ENCODE results near the gene RNF13.
"Not testable (repeated sequence)": the region's sequence is repeated elsewhere in the genome, so short reads cannot be mapped to it uniquely, and the experiment has no call there.

The RNF13 gene

DNA sequence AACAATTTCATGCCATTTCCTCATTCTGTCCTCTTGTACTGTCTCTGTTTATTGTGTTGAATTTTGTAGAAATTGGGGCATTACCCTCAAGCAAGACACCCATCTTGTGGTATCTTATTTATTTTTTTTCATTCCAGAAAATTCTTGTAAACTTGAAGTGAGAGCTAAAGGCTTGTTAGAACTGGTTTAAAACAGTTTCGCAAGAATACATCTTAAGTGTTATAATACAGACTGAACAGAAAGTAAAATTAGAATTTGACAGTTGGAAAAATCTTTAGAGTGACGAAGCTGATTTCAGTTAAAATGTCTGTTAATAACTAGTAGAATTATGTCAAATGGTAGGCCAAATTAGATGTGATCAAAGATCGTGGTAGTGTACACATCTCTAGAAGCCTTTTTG lies 26.9 kb downstream of the RNF13 start:
- no peak for DNase-seq (ENCODE audit: low read depth in 2 of 2)

DNA sequence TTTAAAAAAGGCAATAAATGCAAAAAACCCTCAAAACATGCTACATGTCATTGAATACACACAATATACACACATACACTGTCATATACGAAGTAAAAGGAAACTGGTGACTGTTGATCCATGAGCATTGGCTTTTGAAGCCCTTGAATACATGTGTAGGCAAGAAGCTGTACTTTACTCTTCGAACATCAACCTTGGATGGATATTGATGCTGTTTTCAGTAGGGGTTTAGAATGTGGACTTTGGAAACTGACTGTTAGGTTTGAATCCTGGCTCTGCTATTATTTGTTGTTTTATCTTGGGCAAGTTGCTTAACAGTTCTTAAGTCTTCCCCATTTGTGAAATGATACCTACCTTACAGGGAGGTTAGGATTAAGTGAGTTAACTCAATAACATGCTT lies 30.5 kb downstream of the RNF13 start:
- no peak for DNase-seq (ENCODE audit: low read depth in 2 of 2)

DNA sequence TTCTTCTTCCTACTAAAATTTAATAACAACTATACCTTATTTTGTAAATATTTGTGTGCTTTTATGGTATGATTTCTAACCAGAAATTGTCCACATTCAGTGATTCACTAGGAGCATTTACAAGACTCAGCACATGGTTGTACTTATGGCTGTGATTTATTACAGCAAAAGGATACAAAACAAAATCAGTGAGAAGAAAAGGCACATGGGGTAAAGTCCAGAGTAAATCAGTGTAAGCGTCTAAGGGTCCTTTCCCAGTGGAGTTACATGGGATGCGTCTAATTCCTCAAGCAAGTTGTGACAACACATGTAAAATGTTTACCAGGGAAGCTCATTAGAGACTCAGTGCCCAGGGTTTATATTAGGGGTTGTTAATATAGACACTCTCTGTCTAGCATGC lies 31.1 kb downstream of the RNF13 start:
- DNase-seq (ENCODE audit: low read depth in 2 of 2), result no peak

DNA sequence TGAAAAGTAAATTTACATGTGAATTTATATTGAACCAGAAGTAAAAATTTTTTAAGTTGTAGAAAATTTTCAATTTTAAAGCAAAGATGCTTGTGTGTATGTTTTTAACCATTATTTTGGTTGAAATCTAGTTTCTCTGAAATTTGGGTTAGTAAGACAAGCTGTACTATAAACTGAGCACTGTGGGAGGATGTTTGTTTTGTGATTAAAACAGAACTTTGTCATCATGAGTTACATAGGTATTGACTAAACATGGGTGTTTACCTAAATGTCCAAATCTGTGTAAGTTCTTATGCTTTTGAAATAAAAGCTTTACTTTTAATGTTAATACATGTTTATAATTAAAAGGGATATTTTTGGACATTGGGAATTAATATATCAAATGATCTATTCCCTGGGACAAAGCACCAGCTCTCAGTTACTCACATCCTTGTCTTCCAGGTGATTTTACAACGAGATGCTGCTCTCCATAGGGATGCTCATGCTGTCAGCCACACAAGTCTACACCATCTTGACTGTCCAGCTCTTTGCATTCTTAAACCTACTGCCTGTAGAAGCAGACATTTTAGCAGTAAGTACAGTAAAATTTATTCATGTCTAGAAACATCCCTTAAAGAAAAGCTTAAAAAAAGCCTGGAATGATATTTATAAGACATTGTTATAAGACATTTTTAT lies 32.7 kb downstream of the RNF13 start:
- DNase-seq (ENCODE audit: low read depth in 2 of 2), result no peak

DNA sequence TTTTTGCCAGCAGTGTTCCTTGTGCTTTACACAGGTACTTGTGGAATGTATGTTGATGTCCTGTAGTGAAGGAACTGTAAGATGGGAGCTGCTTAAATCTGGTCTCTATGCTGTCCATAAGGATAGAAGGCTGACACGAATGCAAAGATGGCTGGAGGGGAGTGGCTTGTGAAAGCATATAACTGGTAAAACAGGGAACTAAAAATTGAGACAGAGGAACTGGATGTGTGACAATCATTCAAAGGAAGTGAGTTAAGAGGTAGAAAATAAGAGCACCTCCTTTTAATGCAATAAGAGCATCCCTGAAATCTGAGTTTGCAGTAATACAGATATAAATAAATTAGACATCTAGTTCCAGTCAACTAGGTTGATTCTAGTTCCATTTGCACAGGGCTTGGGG lies 35.2 kb downstream of the RNF13 start:
- DNase-seq (ENCODE audit: low read depth in 2 of 2), result no peak

DNA sequence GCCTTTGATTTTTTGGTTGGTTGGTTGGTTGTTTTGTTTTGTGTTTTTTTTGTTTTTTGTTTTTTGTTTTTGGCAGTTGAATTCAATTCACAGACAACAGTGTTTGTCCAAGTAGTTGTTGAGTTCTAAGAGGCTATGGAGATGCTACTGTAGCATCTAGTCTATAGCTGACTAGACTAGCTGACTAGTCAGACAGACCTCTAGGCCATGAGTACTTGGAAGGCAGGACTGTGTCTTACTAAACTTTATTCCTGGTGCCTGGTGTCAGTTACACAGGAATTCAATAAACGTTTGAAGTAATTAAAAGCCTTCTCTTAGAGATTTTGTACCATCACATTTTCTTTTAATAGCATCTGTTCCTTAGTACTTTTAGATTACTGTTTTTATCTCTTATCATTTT lies 35.7 kb downstream of the RNF13 start:
- DNase-seq (ENCODE audit: low read depth in 2 of 2), result no peak

DNA sequence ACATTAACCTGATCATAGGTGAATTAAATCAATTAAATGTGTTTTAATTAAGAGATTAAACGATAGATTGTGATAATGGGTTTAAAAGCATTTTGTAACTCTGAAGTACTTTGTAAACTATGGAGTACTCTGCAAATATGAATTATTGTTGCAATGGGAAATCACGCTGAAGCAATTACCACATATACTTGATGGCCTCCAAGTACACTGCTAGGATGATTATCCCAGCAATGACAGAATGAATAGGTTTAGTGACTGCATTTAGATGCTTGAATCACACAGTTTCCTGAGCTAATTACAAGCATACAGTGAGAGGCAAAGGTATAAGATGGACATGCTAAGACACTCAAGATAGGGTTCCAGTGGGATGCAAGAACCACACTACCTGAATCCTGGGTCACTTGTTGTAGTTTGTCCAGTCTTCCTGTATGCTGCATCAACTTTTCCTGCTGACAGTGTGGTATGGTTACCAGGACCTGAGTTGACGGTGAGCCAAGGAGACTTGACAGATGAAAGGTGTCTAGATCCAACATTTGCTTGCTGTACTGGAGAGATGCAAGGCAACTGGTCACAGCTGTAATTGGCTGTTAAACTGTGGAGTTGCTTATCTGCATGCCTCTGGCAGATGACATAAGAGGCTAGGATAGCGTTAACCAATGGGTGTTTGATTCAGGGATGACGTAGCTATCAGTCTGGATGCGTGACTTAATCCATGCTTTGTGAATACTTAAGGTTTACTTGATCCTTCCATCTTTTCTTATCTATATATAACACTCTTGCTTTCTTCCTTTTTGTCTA lies 38.0 kb downstream of the RNF13 start:
- no peak for DNase-seq (ENCODE audit: low read depth in 2 of 2)

DNA sequence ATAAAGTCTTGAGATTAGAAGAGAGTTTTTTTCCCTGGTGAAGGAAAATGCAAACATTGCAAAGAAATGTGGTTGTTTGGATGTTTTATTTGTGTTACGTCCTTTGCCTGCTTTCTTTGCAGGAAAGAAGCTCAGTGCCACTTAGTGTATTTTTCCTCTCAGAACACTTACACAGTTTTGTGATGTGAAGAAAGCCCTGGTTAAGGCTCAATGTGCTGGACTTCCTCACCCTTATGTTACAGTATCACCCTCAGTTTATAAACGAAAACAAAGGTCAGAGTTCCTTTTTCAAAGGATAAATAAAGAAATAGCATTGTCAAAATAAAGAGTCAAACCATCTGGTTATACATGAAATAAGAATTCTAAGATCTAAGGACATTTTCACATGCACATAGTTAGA lies 45.9 kb downstream of the RNF13 start:
- DNase-seq (ENCODE audit: low read depth in 2 of 2), result no peak

DNA sequence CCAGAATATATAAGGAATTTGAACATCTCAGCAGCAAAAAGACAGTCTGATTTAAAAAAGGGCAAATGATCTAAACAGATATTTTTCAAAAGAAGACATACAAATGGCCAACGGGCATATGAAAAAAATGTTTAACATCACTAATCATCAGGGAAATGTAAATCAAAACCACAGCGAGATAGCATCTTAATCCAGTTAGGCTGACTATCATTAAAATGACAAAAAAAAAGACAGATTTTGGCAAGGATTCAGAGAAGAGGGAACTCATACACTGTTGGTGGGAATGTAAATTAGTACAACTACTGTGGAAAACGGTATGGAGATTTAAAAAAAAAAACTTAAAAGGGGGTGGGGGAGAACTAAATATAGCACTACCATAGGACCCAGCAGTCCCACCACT lies 47.9 kb downstream of the RNF13 start:
- DNase-seq (ENCODE audit: low read depth in 2 of 2), result no peak

DNA sequence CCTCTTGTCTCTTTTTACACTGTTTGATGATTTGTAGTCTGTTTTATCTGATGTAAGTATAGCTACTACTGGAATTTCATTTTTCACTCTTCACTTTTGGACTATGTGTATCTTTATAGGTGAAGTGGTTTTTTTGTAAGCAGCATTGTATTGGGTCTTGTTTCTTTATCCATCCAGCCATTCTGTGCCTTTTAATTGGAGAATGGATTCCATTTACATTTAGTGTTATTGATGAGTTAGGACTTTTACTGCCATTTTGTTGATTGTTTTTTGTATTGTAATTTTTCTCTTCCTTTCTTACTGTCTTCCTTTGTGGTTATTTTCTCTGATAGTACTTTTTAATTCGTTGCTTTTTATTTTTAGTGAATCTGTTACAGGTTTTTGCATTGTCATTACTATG lies 54.5 kb downstream of the RNF13 start:
- no peak for DNase-seq (ENCODE audit: low read depth in 2 of 2)

DNA sequence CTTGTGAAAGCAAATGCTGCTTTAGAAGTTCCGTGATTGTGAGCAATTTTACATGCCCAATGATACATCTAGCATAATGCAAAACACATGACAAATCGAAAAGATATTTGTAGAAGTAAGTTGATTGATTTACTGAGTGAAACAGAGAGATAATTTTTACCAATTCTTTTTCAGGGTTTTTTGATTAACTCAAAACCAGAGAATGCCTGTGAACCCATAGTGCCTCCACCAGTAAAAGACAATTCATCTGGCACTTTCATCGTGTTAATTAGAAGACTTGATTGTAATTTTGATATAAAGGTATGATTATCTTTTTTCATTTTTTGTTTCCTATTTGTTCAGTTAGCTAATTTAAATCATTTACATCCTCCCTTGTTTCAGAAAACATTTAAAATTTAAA lies 58.8 kb downstream of the RNF13 start:
- no peak for DNase-seq (ENCODE audit: low read depth in 2 of 2)

DNA sequence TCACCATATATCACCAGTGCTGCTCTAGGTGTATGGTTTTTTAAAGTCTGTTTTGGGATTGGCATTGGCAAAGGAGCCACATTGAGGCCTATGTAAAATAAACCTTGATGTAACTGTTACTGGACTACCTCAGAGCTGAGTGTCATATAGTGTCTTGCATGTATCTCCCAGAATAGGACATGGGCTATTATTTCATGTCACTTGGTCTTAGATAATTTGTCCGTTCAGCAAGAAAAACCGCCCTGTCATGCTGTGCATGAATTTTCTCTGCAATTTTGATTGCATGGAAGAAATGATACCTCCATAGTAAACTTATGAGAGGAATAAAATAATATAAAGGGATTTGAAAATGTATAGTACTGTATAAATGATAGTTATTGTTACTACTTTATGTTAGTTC lies 59.6 kb downstream of the RNF13 start:
- no peak for DNase-seq (ENCODE audit: low read depth in 2 of 2)

DNA sequence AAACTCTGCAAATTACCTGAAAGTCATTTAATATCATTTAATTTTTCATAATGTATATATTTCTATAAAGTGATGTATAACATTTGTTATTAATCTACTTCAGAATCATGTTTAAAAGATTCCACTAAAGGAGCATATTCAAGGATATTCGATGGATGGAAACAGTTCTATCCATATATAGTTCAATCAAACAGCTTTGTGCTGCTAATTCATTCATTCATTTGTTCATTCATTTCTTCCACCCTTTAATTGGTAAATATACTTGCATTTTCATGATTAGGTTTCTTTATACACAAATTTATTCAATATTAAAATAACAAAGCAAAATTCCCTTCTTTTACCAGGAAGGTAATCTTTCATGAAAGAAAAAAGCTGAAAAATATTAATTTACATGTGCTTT lies 64.7 kb downstream of the RNF13 start:
- DNase-seq (ENCODE audit: low read depth in 2 of 2), result no peak

DNA sequence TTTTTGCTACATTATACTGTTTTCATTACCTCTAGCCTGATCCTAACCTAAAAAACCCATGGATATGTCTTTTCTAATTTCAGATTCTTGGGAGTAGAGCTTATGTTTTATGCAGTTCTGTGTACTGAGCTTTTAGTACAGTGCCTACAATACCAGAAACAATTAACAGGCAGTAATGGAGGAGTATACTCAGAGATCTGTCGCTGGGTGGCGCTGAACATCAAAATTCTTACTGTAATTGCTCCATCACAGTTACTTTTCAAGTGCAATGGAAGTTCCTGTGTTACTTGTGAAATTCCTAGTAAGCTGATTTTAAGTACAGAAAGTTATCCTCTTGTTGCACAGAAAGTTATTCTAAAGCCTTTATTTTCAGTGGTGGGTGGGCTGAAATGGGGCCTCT lies 66.9 kb downstream of the RNF13 start:
- no peak for DNase-seq (ENCODE audit: low read depth in 2 of 2)

DNA sequence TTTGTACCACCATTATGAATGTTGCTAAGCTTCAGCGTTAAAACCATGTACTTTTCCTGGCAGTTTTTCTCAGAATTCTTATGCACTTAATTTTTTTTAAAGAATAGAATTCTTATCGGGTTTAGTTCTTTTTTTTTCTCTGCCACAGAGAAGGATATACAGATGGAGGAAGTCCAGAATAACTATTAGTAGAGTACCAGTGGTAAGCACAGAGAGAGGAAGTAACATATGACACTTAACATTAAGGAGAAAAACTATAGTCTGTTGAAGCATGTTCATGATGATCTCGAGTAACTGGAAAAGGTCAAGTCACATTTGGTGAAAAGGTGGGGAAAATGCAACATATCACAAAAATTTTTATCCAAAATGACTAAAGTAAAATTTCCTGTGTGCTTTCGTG lies 68.9 kb downstream of the RNF13 start:
- no peak for DNase-seq (ENCODE audit: low read depth in 2 of 2)

DNA sequence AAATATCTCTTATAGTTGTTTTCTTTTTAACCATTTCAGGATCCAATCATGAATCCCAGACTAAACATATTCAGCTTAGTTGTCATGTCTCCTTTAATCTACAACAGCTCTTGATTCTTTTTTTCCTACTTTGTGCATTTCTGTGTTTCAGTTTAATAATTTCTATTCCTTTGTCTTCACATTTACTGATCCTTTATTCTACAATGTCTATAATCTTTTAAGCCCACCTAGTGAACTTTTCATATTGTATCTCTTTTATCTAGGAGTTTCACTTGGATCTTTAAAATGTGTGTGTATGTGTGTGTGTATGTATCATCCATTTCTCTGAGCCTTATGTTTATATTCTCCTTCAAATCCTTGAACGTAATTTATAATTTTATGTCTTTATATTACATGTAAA lies 70.1 kb downstream of the RNF13 start:
- DNase-seq (ENCODE audit: low read depth in 2 of 2), result no peak

DNA sequence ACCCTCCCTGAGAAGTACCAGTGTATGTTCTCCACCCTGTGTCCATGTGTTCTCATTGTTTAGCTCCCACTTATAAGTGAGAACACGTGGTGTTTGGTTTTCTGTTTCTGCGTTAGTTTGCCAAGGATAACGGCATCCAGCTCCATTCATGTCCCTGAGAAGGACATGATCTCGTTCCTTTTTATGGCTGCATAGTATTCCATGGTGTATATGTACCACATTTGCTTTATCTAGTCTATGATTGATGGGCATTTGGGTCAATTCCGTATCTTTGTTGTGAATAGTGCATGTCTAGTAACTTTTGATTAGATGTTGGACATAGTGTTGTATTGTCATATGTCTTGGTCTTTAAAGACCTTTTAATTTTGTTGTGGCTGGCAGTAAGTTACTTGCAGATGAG lies 70.8 kb downstream of the RNF13 start:
- not testable (repeated sequence) for DNase-seq (ENCODE audit: low read depth in 2 of 2)

DNA sequence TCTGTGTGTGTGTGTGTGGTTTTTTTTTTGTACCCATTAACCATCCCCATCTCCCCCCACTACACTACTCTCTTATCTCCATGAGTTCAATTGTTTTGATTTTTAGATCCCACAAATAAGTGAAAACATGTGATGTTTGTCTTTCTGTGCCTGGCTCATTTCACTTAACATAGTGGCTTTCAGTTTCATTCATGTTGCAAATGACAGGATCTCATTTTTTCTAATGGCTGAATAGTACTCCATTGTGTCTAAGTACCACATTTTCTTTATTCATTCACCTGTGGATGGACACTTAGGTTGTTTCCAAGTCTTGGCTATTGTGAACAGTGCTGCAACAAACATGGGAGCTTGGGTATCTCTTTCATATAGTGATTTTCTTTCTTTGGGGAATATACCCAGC lies 71.8 kb downstream of the RNF13 start:
- DNase-seq (ENCODE audit: low read depth in 2 of 2), result not testable (repeated sequence)

DNA sequence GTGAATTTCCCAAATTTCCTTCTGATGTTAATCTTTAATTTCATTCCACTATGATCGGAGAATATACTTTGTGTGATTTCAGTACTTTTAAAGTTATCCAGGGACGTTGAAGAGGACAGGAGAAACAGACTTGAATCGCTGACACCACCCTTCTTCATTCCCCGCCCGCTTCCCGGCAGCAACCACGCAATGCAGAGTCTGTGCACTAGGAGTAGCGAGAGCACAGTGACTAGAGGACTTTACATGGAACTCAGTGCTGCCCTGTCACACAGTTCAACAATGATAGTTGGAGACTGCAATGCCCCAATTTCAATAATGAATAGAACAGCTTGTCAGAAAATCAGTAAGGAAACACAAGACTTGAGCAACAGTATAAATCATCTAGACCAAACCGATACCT lies 73.9 kb downstream of the RNF13 start:
- DNase-seq (ENCODE audit: low read depth in 2 of 2), result no peak

DNA sequence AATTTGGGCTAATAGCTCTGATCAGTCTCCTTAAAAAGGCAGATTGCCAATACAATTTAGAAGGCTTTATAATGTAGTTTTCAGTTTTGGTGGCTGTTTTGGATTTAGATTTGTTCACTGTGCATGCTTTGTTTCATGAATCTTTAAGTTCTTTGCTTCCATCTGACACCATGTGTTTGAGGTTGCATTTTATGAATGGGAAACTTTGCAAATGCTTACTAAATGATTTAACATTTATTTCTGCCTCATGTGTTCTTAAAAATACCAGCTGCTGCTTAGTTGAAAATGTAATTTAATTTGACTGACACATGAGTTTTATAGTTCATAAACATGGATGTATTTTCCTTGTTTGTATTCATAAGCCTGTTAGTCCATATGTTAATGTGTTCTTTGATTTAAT lies 78.6 kb downstream of the RNF13 start:
- no peak for DNase-seq (ENCODE audit: low read depth in 2 of 2)

DNA sequence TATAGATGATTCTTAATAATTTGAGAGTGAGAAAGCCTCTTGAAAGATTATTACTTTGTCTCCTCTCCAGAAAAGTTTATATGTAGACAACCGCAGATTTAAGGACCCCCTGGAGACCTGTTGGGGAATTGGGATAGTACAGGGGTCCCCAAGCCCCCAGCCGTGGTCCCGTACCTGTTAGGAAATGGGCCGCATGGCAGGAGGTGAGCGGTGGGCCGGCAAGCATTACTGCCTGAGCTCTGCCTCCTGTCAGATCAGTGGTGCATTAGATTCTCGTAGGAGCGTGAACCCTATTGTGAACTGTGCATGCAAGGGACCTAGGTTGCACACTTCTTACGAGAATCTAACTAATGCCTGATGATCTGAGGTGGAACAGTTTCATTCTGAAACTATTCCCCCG lies 79.4 kb downstream of the RNF13 start:
- no peak for DNase-seq (ENCODE audit: low read depth in 2 of 2)

DNA sequence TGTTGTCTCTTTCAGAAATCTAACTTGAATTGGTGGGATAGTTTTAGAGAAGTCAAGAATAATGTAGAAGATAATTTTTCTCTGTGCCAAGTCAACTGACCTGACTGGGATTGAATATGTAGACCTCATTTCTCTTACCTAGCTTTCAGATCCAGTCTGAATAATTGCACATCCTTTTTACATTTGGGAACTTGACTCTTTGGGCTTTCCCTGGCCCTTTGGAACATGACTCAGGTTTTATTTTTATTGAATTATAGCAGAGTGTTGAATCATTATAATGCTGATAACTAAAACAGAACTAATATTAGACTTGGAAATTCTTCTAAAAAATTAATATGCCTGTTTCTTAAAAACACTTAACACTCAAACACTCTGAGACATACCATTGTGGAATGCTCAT lies 81.2 kb downstream of the RNF13 start:
- DNase-seq (ENCODE audit: low read depth in 2 of 2), result no peak

DNA sequence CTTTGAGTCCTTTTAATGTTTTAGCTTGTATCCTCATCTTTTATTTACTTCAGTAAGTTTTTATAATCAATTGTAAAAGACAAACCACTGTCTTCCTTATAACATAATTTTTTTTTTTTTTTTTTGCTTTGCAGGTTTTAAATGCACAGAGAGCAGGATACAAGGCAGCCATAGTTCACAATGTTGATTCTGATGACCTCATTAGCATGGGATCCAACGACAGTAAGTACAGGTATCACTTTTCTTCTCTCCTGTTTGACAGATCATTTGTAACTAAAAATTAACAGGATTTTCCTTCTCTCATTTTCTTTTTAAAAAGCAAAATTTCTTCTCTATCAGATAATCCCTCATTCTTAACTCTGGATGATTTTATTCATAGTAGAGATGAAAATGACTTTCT lies 82.3 kb downstream of the RNF13 start:
- DNase-seq (ENCODE audit: low read depth in 2 of 2), result no peak

DNA sequence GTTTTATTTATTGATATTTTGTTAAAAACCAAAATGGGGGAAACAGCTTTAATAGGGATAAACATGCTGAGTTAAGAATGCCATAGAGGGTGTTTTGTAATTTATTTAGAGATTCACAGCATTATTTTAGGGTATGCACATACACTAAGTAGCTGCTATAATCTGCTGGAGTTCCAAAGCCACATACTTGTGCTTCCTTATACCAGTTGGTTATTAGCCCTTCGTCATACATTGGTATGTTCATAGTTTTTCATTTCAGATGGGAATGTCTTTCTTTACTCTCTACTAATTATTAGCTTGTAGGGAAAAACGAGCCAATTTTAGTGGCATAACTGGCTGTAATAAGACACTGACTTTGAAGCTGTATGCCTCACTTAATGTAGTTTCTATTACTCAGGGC lies 82.8 kb downstream of the RNF13 start:
- DNase-seq (ENCODE audit: low read depth in 2 of 2), result no peak
